CD4-positive, CD25-positive, alpha-beta regulatory T cell (primary cell): ENCODE data around the gene PARP3. TPM values are rescaled to one million over a fixed set of nuclear protein-coding genes. Genes with fewer than 3 reads are reported as not detected.

Source experiments
- ATAC-seq, 2 donors: fragments of 150-1000 bp; cut with Tn5 transposase; one replicate each; pipeline ENCODE4 v1.10.0; 2021; ENCODE audit warnings: low read depth in 2 of 2, moderate number of reproducible peaks in 2 of 2, moderate library complexity in 1 of 2
- DNase-seq, 3 donors: peaks; one replicate each; pipeline versions ENCODE4 v3.0.0 to v3.0.0-alpha.2; 2012 to 2022; ENCODE audit warnings: mixed read lengths in 1 of 3
- H3K27ac ChIP-seq: one replicate; pipeline ENCODE4 v1.7.0; 2013; ENCODE audit warnings: mild to moderate bottlenecking, low read length; ENCODE audit not compliant: insufficient read depth, poor library complexity, severe bottlenecking
- H3K27me3 ChIP-seq: one replicate; pipeline ENCODE4 v1.7.0; 2013; ENCODE audit warnings: low read length; ENCODE audit not compliant: control insufficient read depth, insufficient read depth
- H3K36me3 ChIP-seq: one replicate; pipeline ENCODE4 v1.7.0; 2013; ENCODE audit warnings: mild to moderate bottlenecking, low read length, moderate library complexity; ENCODE audit not compliant: control insufficient read depth, insufficient read depth
- H3K4me1 ChIP-seq: 2 replicates; pipeline ENCODE4 v1.7.0; 2013; ENCODE audit warnings: mild to moderate bottlenecking, low read length; ENCODE audit not compliant: insufficient read depth, control insufficient read depth, poor library complexity, severe bottlenecking
- H3K4me3 ChIP-seq: one replicate; pipeline ENCODE4 v1.7.0; 2013; ENCODE audit warnings: low read depth, mild to moderate bottlenecking, low read length, moderate library complexity
- H3K9me3 ChIP-seq, 2 experiments: 1 replicate in 1 of 2; 2 replicates in 1 of 2; pipeline ENCODE4 v1.7.0; 2013; ENCODE audit warnings: low read length in 2 of 2, mild to moderate bottlenecking in 1 of 2, moderate library complexity in 1 of 2; ENCODE audit not compliant: control insufficient read depth in 2 of 2
- H3K27ac Mint-ChIP-seq, 3 donors: one replicate each; pipeline ENCODE4 v1.8.0; 2020 to 2022; ENCODE audit warnings: mild to moderate bottlenecking in 3 of 3, mixed read lengths in 3 of 3, moderate library complexity in 2 of 3
- H3K27me3 Mint-ChIP-seq: one replicate; pipeline ENCODE4 v1.8.0; 2022; ENCODE audit warnings: mild to moderate bottlenecking, mixed read lengths
- H3K36me3 Mint-ChIP-seq: one replicate; pipeline ENCODE4 v1.8.0; 2020; ENCODE audit warnings: mixed read lengths
- H3K4me1 Mint-ChIP-seq, 4 donors: one replicate each; pipeline ENCODE4 v1.8.0; 2020 to 2022; ENCODE audit warnings: mixed read lengths in 4 of 4, mild to moderate bottlenecking in 1 of 4
- H3K4me3 Mint-ChIP-seq, 4 donors: one replicate each; pipeline ENCODE4 v1.8.0; 2020 to 2022; ENCODE audit warnings: mild to moderate bottlenecking in 4 of 4, mixed read lengths in 4 of 4, moderate library complexity in 3 of 4
- H3K9me3 Mint-ChIP-seq, 7 donors: one replicate each; pipeline ENCODE4 v1.8.0; 2020 to 2022; ENCODE audit warnings: mixed read lengths in 7 of 7, mild to moderate bottlenecking in 3 of 7, moderate library complexity in 2 of 7
- polyA plus RNA-seq, 4 donors: library from polyadenylated mRNA; unstranded; fragments of 300-500 nt; fragmentation: Illumina TruSeq; gene quantifications; one replicate each; pipeline ENCODE4 v1.2.3, GENCODE V29; 2021
- total RNA-seq: library from RNA; stranded (reverse); gene quantifications from one replicate; pipeline ENCODE4 v1.2.3, GENCODE V29; 2022

The PARP3 gene
- total and polyA plus RNA-seq, 5 donors from 2014 or later = 2.9 to 6.4 (median 4.0) TPM

GRCh38 chr3:51966922-51967383 is 24.8 kb downstream of the PARP3 start:
- Histone ChIP-seq H3K36me3 (no peaks in the 10 kb centered on the region), H3K27me3 (no peaks in the 10 kb centered on the region), H3K4me3 (peak overlapping the region; percentile 59), H3K9me3 (no peaks in the 10 kb centered on the region), H3K27ac (no peak overlapping the region), H3K4me1 (peaks cover 22% of the 10 kb centered on the region)
- Mint-ChIP-seq H3K27ac (peak overlapping the region; percentile 56 to 77 (median 65)), H3K4me3 (peak overlapping the region; percentile 82 to 88 (median 86)), H3K4me1 (peaks cover 0 to 47% (median 14%) of the 10 kb centered on the region in 4 donors), H3K36me3 (no peaks in the 10 kb centered on the region), H3K27me3 (no peaks in the 10 kb centered on the region), H3K9me3 (no peaks in the 10 kb centered on the region)
- ATAC-seq (peak; percentile 53 to 71), DNase-seq (peak in 1 of 3 donors; percentile 25)

- H3K36me3 Mint-ChIP-seq = no peaks in the 10 kb centered on the region
- Histone ChIP-seq H3K36me3 (no peaks in the 10 kb centered on the region), H3K27me3 (no peaks in the 10 kb centered on the region), H3K4me3 (peak within 1 kb of the TSS; percentile 59), H3K27ac (peak within 1 kb of the TSS; percentile 47), H3K9me3 (no peaks in the 10 kb centered on the region), H3K4me1 (peaks cover 24% of the 10 kb centered on the region)
- DNase-seq = peak; percentile 31 to 43 (median 35)
- H3K9me3 Mint-ChIP-seq = no peaks in the 10 kb centered on the region
- ATAC-seq = peak; percentile 56 to 59
- H3K27ac Mint-ChIP-seq = peak within 1 kb of the TSS; percentile 71 to 87 (median 77)
- H3K4me3 Mint-ChIP-seq = peak within 1 kb of the TSS; percentile 86 to 97 (median 90)
- peaks cover 0 to 50% (median 14%) of the 10 kb centered on the region in 4 donors for H3K4me1 Mint-ChIP-seq
- H3K27me3 Mint-ChIP-seq = no peaks in the 10 kb centered on the region
Observed at GRCh38 chr3:51967384-51968169, 25.4 kb downstream of the PARP3 start, which contains the start of gene PCBP4. Gene PCBP4, minus strand, starts transcription at chr3:51967454. Its CDS starts 6,214 bp downstream, at chr3:51961240.

- peak overlapping the region; percentile 47 for H3K27ac ChIP-seq
- H3K36me3 ChIP-seq = no peaks in the 10 kb centered on the region
- no peak overlapping the region for H3K4me3 ChIP-seq
- Mint-ChIP-seq H3K9me3 (no peaks in the 10 kb centered on the region), H3K4me1 (peaks cover 0 to 51% (median 14%) of the 10 kb centered on the region in 4 donors), H3K4me3 (peak overlapping the region; percentile 84 to 97 (median 90)), H3K27me3 (no peaks in the 10 kb centered on the region), H3K36me3 (no peaks in the 10 kb centered on the region), H3K27ac (peak overlapping the region; percentile 37 to 87 (median 71))
- no peak for ATAC-seq
- no peaks in the 10 kb centered on the region for H3K9me3 ChIP-seq
- no peaks in the 10 kb centered on the region for H3K27me3 ChIP-seq
- DNase-seq = no peak
- peaks cover 26% of the 10 kb centered on the region for H3K4me1 ChIP-seq
Observed at GRCh38 chr3:51968170-51968775, 26.1 kb downstream of the PARP3 start.

- no peak for ATAC-seq
- peak overlapping the region; percentile 34 to 38 (median 37) for H3K27ac Mint-ChIP-seq
Observed at GRCh38 chr3:51968883-51969678, 26.9 kb downstream of the PARP3 start.

GRCh38 chr3:51969841-51970240 is 27.7 kb downstream of the PARP3 start:
- H3K9me3 ChIP-seq = no peaks in the 10 kb centered on the region
- H3K27ac ChIP-seq = no peak overlapping the region
- no peaks in the 10 kb centered on the region for H3K9me3 Mint-ChIP-seq
- H3K36me3 ChIP-seq = no peaks in the 10 kb centered on the region
- H3K4me3 ChIP-seq = no peak overlapping the region
- peak overlapping the region in 2 of 4 donors; percentile 54 to 97 for H3K4me3 Mint-ChIP-seq
- no peaks in the 10 kb centered on the region for H3K36me3 Mint-ChIP-seq
- H3K4me1 ChIP-seq = peaks cover 40% of the 10 kb centered on the region
- peaks cover 4 to 57% (median 24%) of the 10 kb centered on the region in 4 donors for H3K4me1 Mint-ChIP-seq
- no peak for ATAC-seq
- no peaks in the 10 kb centered on the region for H3K27me3 ChIP-seq
- H3K27me3 Mint-ChIP-seq = peaks cover 6% of the 10 kb centered on the region
- DNase-seq = no peak
- no peak overlapping the region for H3K27ac Mint-ChIP-seq

More at GRCh38 chr3:51968883-51969678, 26.9 kb downstream of the PARP3 start:
- peaks cover 3 to 56% (median 20%) of the 10 kb centered on the region in 4 donors for H3K4me1 Mint-ChIP-seq
- peaks cover 2% of the 10 kb centered on the region for H3K27me3 Mint-ChIP-seq
- no peak for DNase-seq
- no peaks in the 10 kb centered on the region for H3K27me3 ChIP-seq
- no peaks in the 10 kb centered on the region for H3K9me3 ChIP-seq
- no peak overlapping the region for H3K4me3 ChIP-seq
- no peaks in the 10 kb centered on the region for H3K36me3 Mint-ChIP-seq
- no peak overlapping the region for H3K27ac ChIP-seq
- H3K4me1 ChIP-seq = peaks cover 32% of the 10 kb centered on the region
- peak overlapping the region; percentile 66 to 97 (median 88) for H3K4me3 Mint-ChIP-seq
- no peaks in the 10 kb centered on the region for H3K36me3 ChIP-seq
- no peaks in the 10 kb centered on the region for H3K9me3 Mint-ChIP-seq

- DNase-seq = no peak
- Mint-ChIP-seq H3K36me3 (no peaks in the 10 kb centered on the region), H3K9me3 (no peaks in the 10 kb centered on the region), H3K27me3 (peaks cover 6% of the 10 kb centered on the region), H3K4me1 (peaks cover 7 to 54% (median 20%) of the 10 kb centered on the region in 4 donors), H3K4me3 (peak overlapping the region in 2 of 4 donors; percentile 84 to 97), H3K27ac (peak overlapping the region in 1 of 3 donors; percentile 74)
- Histone ChIP-seq H3K4me1 (peaks cover 43% of the 10 kb centered on the region), H3K4me3 (no peak overlapping the region), H3K27me3 (no peaks in the 10 kb centered on the region), H3K27ac (no peak overlapping the region), H3K36me3 (no peaks in the 10 kb centered on the region), H3K9me3 (no peaks in the 10 kb centered on the region)
- no peak for ATAC-seq
Observed at GRCh38 chr3:51970606-51971300, 28.6 kb downstream of the PARP3 start.

- Mint-ChIP-seq H3K36me3 (no peaks in the 10 kb centered on the region), H3K4me3 (peak overlapping the region; percentile 38 to 97 (median 76)), H3K27me3 (peaks cover 6% of the 10 kb centered on the region), H3K27ac (peak overlapping the region in 2 of 3 donors; percentile 11 to 74), H3K4me1 (peaks cover 7 to 54% (median 20%) of the 10 kb centered on the region in 4 donors), H3K9me3 (no peaks in the 10 kb centered on the region)
- H3K27ac ChIP-seq = no peak overlapping the region
- H3K27me3 ChIP-seq = no peaks in the 10 kb centered on the region
- no peaks in the 10 kb centered on the region for H3K9me3 ChIP-seq
- ATAC-seq (no peak), DNase-seq (no peak)
- H3K4me1 ChIP-seq = peaks cover 42% of the 10 kb centered on the region
- no peak overlapping the region for H3K4me3 ChIP-seq
- no peaks in the 10 kb centered on the region for H3K36me3 ChIP-seq
Observed at GRCh38 chr3:51971350-51971749, 29.2 kb downstream of the PARP3 start.
